GM12873 (cell line): ENCODE results near the gene BSN.

Experiments used
- CTCF ChIP-seq: IDR thresholded peaks from 2 replicates; pipeline ENCODE4 v1.5.1; 2012; ENCODE audit warnings: low read depth, mild to moderate bottlenecking, moderate library complexity, low read length, control low read depth; ENCODE audit not compliant: insufficient read depth; ENCODE audit errors: missing control alignments

The BSN gene

GRCh38 chr3:49706456-49707112 is 152.3 kb downstream of the BSN start:
- TF ChIP-seq CTCF = no peak

DNA sequence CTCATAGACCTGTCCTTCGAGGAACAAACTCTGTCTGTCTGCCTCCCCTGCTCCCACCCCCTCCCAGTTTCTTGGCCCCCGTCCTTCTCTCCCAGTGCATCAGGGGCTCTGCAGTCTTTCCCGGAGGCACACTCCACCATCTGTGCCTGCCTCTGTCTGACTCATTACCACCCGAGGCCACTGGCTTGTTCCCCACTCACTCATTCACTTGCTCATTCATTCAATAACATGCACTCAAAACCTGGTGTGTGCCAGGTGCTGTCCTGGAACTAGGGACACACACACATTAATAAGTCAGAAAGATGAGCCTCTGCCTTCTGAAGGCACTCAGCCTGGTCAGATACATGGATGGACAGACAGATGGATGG is 152.8 kb downstream of the BSN start:
- no peak for TF ChIP-seq CTCF

DNA sequence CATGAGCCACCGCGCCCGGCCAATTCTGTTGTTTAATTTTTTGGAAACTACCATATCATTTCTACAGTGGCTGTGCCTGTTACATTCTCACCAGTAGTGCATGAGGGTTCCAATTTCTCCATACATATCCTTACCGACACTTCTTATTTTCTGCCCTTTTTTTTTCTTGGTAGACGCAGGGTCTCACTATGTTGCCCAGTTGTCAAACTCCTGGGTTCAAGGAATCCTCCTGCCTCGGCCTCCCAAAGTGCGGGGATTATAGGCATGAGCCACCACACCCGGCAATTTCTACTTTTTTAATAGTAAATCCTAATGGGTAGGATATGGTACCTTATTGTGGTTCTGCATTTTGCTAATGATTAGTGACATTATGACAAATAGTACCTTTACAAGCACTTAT is 155.6 kb downstream of the BSN start:
- no peak for TF ChIP-seq CTCF

DNA sequence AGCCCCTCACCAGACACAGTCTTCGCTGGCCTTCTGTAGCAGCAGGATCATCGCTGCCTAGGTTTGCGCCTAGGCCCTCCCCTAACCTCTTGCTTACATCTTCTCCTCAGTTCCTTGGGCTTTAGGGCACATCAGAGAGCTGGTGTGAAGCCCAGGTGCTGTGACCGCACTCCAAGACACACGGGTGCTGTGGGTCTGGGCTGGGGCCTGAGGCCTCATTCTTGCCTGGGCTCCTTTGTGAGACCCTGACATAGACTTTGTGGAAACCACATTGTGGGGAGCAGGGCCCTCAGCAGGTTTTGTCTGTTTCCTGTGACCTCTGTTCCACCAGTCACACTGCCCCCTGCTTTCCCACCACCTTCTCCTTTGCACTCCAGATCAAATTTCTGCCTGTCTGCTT is 157.2 kb downstream of the BSN start:
- no peak for TF ChIP-seq CTCF

DNA sequence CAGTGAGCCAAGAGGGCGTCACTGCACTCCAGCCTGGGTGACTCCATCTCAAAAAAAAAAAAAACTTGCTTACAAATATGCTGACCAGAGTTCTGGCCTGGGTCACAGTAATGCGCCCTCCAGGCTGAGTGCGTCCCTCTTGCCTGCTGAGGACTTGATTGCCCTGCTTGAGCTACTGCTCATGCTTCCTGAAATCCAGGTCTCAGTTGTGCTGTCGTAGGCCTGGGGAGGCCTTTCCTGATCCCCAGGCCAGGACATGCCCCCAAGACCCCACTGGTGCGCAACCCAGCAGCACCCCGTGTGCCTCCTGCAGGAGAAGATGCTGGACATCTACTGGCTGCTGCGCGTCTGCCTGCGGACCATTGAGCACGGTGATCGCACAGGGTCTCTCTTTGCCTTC is 157.9 kb downstream of the BSN start:
- TF ChIP-seq CTCF = no peak

- TF ChIP-seq CTCF = no peak
These were observed 158.5 kb downstream of the BSN start for GRCh38 chr3:49712631-49713317.

DNA sequence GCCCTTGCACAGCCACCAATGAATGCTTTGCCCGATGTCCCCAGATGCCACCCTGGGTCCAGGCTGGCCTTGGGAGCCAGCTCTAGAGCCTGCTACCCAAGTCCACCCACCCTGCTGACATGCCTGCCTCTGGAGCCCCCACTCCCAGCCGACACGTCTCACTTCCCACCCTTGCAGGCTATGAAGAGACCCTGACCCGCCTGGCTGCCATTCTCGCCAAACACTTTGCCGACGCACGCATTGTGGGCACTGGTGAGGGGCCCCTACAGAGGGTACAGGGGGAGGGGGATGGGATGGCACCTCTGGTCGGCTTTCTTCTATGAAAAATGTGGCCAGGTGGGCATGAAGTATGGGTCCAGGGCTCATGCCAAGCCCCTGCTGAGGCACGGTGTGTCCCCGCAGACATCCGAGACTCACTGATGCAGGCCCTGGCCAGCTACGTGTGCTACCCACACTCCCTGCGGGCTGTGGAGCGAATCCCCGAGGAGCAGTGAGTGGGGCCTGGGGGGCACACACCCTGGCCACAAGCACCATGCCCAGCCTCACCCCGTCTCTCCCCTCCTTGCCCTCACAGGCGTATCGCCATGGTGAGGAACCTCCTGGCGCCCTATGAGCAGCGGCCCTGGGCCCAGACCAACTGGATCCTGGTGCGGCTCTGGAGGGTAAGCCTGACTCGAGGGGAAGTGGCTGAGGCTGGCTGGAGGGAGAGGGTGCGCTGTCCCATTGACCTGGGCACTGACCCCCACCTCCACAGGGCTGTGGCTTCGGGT is 159.2 kb downstream of the BSN start:
- TF ChIP-seq CTCF = no peak
